ENCODE measurements around the gene CCNG1.
"Not testable (repeated sequence)": the region's sequence is repeated elsewhere in the genome, so short reads cannot be mapped to it uniquely, and the experiment has no call there.

The CCNG1 gene

GRCh38 chr5:163444526-163444925, 7.1 kb downstream of the CCNG1 start:
- DNase-seq, result no peak

- no peak for DNase-seq
Measured at GRCh38 chr5:163445345-163445744, 8.0 kb downstream of the CCNG1 start.

GRCh38 chr5:163447191-163447590, 9.8 kb downstream of the CCNG1 start:
- no peak for DNase-seq

GRCh38 chr5:163447875-163448274, 10.5 kb downstream of the CCNG1 start:
- DNase-seq, result no peak

GRCh38 chr5:163448491-163448890, 11.1 kb downstream of the CCNG1 start:
- DNase-seq, result no peak

- DNase-seq, result no peak
Measured at GRCh38 chr5:163451489-163451888, 14.1 kb downstream of the CCNG1 start.

- no peak for DNase-seq
Measured at GRCh38 chr5:163453705-163454104, 16.3 kb downstream of the CCNG1 start.

- not testable (repeated sequence) for DNase-seq
Measured at GRCh38 chr5:163455406-163455805, 18.0 kb downstream of the CCNG1 start.

GRCh38 chr5:163456029-163456589, 18.7 kb downstream of the CCNG1 start:
- no peak for DNase-seq

- DNase-seq, result no peak
Measured at GRCh38 chr5:163456840-163457239, 19.4 kb downstream of the CCNG1 start.

- DNase-seq, result no peak
Measured at GRCh38 chr5:163458778-163459385, 21.5 kb downstream of the CCNG1 start.

GRCh38 chr5:163459462-163459818, 22.0 kb downstream of the CCNG1 start:
- DNase-seq, result no peak

GRCh38 chr5:163459819-163460561, 22.6 kb downstream of the CCNG1 start, which contains the start of gene NUDCD2:
Gene NUDCD2, minus strand, starts transcription at chr5:163460102. Its CDS starts 52 bp downstream, at chr5:163460050.
- peak; percentile 91 for DNase-seq

- no peak for DNase-seq
Measured at GRCh38 chr5:163460562-163461171, 23.3 kb downstream of the CCNG1 start, which contains the start of gene HMMR. Gene HMMR, plus strand, starts transcription at chr5:163460632. Its CDS starts 61 bp downstream, at chr5:163460693.

GRCh38 chr5:163463063-163463435, 25.7 kb downstream of the CCNG1 start:
- DNase-seq, result no peak

- no peak for DNase-seq
Measured at GRCh38 chr5:163467682-163468081, 30.3 kb downstream of the CCNG1 start.

GRCh38 chr5:163473635-163474243, 36.3 kb downstream of the CCNG1 start:
- DNase-seq, result no peak

- DNase-seq, result no peak
Measured at GRCh38 chr5:163475411-163475810, 38.0 kb downstream of the CCNG1 start.

- no peak for DNase-seq
Measured at GRCh38 chr5:163478126-163478981, 41.0 kb downstream of the CCNG1 start.

GRCh38 chr5:163478982-163479271, 41.5 kb downstream of the CCNG1 start:
- no peak for DNase-seq

- no peak for DNase-seq
Measured at GRCh38 chr5:163489055-163489744, 51.8 kb downstream of the CCNG1 start.

GRCh38 chr5:163489745-163490075, 52.3 kb downstream of the CCNG1 start:
- no peak for DNase-seq

All from NCI-H187 treated with DMSO at 0.1 percent for 48 hours (cell line).